ENCODE data around the gene LONP2.

The LONP2 gene

DNA sequence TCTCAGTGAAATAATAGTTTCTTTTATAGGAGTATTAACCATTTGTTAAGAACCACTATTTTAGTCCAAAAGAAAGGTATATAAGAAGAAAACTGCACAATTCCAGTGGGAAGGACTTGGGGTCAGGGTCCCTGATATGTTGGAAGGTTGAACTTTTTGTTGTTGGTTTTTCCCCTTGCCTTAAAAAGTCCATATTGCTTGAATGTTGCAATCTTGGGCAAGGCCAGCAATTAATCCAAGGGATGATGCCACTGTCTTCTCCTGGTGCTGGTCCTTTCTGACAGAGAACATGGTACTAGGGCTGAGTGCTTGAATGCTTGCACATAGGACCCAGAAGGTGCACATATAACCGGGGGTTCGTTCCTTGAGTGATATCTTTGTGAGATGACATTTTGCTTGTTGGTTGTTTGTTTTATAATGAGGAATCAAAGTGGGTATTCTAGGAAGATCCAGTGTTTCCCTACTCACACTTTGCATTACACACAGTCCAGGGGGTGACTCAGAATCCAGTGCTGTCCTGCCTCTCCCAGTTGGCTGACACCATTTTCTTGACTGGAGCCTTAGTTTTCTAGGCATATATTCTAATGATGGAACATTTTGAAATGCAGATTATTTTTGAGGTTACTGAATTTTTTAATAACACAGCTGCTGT is 86.2 kb downstream of the LONP2 start:
- no peak for DNase-seq (ENCODE audit: low read depth)
- no peak overlapping the region for H3K4me3 ChIP-seq (replicated peaks; ENCODE audit: low read depth, low read length)
- TF ChIP-seq, protein P1, sequence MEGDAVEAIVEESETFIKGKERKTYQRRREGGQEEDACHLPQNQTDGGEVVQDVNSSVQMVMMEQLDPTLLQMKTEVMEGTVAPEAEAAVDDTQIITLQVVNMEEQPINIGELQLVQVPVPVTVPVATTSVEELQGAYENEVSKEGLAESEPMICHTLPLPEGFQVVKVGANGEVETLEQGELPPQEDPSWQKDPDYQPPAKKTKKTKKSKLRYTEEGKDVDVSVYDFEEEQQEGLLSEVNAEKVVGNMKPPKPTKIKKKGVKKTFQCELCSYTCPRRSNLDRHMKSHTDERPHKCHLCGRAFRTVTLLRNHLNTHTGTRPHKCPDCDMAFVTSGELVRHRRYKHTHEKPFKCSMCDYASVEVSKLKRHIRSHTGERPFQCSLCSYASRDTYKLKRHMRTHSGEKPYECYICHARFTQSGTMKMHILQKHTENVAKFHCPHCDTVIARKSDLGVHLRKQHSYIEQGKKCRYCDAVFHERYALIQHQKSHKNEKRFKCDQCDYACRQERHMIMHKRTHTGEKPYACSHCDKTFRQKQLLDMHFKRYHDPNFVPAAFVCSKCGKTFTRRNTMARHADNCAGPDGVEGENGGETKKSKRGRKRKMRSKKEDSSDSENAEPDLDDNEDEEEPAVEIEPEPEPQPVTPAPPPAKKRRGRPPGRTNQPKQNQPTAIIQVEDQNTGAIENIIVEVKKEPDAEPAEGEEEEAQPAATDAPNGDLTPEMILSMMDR (IDR thresholded peaks at IDR 0.05; ENCODE audit: low read length, missing control alignments): no peak

DNA sequence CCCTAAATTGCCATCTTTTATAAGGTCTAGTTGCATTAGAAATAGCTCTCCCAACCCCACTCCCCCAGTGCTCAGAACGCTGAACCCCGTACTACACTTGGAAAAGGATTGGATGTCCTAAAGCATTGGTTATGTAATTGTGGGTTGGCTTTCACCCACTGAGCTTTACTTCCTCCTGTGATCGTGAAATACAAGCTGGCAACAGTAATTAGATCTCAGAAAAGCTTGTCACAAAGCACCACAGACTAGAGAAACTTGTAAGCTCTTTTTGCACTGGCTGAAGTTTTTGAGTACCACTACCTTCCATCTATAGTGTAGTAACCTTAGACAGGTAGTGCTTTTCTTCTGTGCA is 86.7 kb downstream of the LONP2 start:
- H3K4me3 ChIP-seq (replicated peaks; ENCODE audit: low read depth, low read length): no peak overlapping the region
- TF ChIP-seq, protein P1 (IDR thresholded peaks at IDR 0.05; ENCODE audit: low read length, missing control alignments): no peak
- no peak for DNase-seq (ENCODE audit: low read depth)

DNA sequence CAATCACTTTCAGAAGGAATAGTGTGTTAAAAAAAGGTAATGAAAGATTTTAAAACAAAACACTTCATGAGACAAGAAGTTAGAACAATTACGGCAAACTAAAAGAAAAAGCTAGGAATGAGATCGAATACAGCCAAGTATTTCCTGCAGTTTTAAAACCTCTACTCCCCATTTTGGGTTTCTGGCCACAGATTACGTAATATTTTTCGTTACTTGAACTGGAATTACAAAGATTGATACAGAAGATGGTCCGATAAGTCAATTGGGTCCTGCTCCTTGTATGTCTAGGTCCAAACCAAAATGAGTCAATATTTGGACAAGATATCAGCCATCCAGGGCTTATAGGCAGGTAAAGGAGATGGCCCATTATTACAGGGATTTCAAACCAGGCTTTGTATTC is 88.9 kb downstream of the LONP2 start:
- H3K4me3 ChIP-seq (replicated peaks; ENCODE audit: low read depth, low read length): no peak overlapping the region
- TF ChIP-seq, protein P1 (IDR thresholded peaks at IDR 0.05; ENCODE audit: low read length, missing control alignments): no peak
- no peak for DNase-seq (ENCODE audit: low read depth)

DNA sequence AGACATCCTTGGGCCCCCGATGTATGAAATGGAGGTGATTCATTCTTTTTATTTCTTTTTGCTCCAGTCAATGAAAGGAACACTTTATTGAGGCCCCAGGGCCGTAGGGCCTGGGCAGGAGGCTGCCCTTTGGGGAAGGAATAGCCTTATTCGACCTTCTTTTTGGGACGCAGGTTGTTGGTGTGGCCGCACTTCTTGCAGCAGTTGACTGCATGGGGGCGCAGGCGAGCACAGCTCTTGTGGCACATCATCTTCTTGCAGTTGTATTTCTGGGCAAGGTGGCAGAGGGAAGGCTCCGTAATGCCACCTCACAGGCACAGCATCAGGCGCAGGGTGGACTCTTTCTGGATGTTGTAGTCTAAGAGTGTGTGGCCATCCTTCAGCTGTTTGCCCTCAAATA is 90.2 kb downstream of the LONP2 start:
- no peak overlapping the region for H3K4me3 ChIP-seq (replicated peaks; ENCODE audit: low read depth, low read length)
- TF ChIP-seq, protein P1 (IDR thresholded peaks at IDR 0.05; ENCODE audit: low read length, missing control alignments): no peak
- no peak for DNase-seq (ENCODE audit: low read depth)

DNA sequence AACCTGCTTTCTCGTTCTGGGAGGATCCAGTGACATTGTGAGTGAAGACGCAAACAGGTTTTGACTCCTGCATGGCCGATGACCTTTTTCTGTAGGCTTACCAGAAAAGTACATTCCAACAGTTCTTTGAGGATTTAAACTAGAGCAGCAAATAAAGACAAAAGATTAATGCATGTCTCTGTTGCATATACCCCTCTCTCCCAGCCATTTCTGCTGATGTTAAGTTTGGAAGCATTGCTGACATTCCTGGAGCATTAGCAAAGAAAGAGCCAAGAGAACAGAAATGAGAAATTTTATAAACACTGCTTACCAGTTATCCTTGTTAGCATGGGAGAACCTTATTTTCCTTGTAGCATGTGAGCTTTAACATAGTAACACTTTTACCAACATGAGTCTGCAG is 91.9 kb downstream of the LONP2 start:
- TF ChIP-seq, protein P1 (IDR thresholded peaks at IDR 0.05; ENCODE audit: low read length, missing control alignments): no peak
- H3K4me3 ChIP-seq (replicated peaks; ENCODE audit: low read depth, low read length): no peak overlapping the region
- DNase-seq (ENCODE audit: low read depth): peak; percentile 57

DNA sequence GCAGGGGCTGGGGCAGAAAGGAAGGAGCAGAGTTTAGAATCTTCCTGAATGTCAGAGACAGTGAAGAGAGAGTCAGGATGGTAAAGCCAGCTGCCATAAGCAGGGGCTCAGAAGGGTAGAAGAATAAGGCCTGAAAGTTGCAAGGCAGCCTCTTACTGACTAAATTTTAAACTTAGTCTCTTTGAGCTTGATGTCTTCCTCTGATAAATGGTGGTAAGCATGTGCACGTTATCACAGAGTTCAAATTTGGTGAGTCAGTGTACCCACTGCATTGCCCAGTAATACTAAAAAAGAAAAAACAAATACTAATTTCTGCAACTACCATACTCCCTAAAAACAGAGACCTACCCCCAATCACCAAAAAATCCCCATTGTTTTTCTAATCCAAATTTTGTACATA is 96.0 kb downstream of the LONP2 start:
- no peak overlapping the region for H3K4me3 ChIP-seq (replicated peaks; ENCODE audit: low read depth, low read length)
- TF ChIP-seq, protein P1 (IDR thresholded peaks at IDR 0.05; ENCODE audit: low read length, missing control alignments): no peak
- no peak for DNase-seq (ENCODE audit: low read depth)

DNA sequence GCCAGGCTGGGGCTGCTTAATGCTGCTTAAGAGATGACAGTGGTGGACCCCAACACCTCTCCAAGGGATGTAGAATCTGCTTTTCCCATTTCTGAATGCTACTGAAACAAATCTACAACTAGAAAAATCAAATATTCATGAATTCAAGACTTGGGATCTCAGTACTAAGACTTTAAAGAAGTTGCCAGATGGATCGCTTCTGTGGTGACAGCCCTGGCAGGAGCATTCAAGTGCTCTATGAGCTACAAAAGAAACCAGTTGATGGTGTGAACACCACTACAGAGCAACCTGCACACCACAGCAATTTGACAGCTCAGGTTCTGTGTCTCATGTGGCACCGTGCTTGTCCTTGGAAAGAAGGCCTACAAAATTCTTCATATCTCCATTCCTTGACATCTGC is 98.5 kb downstream of the LONP2 start:
- TF ChIP-seq, protein P1 (IDR thresholded peaks at IDR 0.05; ENCODE audit: low read length, missing control alignments): no peak
- no peak overlapping the region for H3K4me3 ChIP-seq (replicated peaks; ENCODE audit: low read depth, low read length)
- DNase-seq (ENCODE audit: low read depth): no peak
